NCI-H345 treated with DMSO at 0.1 percent for 48 hours (cell line): ENCODE data around the gene PRRT1B.

Source experiments
- DNase-seq: peaks from one replicate; lab custom pipeline; 2025; ENCODE audit not compliant: unreplicated experiment; lab: John Stamatoyannopoulos, UW

Gene PRRT1B

GRCh38 chr9:131594906-131595665 is 49.8 kb downstream of the PRRT1B start:
- no peak for DNase-seq

DNA sequence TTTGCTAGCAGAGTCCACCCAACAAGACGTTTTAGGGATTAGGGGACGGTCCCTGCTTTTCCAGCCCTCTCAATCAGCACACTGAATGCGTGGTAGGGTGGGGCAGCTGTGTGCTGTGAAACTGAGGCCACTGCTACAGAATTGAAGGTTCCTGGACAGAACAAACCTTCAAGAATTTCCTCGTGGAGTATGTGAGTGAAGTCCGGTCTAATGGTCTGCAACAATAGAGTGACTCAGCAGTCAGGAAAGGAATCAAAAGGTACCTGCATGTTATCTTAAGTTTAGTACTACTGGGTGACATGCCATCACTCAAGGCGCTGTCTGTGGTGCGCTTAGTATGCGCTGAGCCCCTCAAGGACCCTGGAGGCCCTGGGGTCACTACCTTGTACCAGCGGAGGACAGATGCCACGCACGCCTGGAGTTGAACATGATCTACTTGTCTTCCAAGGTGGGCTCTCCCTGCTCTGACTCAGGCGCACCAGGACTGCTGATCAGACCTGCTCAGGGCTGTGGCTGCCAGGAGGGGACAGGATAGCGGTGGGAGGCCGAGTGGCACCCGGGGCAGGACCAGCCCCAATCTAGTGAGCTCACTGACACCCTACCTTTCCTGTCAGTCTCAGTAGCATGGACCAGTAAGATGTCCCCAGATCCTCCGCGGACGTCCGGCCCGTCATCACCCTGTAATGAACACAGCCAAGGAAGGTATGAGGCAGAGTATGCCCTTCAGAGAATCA is 50.5 kb downstream of the PRRT1B start:
- DNase-seq: no peak

GRCh38 chr9:131596430-131596743 is 51.1 kb downstream of the PRRT1B start:
- DNase-seq: no peak

GRCh38 chr9:131597246-131597645 is 51.9 kb downstream of the PRRT1B start:
- no peak for DNase-seq

GRCh38 chr9:131598121-131598520 is 52.8 kb downstream of the PRRT1B start:
- no peak for DNase-seq

DNA sequence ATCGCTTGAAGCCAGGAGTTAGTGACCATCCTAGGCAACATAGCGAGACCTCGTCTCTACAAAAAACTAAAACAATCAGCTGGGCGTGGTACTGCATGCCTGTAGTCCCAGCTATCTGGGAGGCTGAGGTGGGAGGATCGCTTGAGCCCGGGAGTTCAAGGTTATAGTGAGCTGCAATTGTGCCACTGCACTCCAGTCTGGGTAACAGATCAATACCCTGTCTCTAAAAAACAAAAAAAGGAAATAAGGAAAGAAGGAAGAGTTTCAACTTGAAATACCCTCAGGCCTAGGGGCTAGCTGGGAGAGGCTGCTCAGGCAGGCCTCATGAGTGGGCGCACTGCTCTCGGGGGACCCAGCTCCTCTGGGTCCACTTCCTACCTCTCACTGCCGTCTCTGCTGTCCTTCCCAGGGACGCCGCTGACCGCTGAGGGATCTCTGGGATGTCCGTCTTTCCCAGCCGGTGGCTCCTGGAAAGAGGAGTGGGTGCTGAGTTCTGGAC is 56.4 kb downstream of the PRRT1B start:
- DNase-seq: no peak

DNA sequence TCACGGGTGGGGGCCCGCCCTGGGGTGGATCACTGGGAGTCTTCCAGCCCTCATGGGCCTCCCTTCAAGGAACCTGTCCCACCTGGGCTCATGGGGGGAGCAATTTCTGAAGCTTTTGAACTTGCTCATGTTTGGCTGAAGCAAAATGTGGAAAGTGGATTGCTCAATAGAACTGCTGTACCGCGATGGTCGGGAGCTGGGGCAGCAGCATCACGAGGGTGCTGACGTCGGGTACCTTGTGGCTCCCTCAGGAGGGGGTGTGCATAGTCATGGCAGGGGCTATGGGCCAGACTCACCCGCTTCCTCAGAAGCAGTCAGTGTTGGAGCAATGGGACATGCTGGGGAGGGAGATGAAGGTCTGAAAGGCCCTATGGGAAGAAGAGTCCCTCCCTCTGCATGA is 57.9 kb downstream of the PRRT1B start:
- DNase-seq: no peak

- DNase-seq: no peak
These were observed 58.6 kb downstream of the PRRT1B start for GRCh38 chr9:131603711-131604439.

- DNase-seq: no peak
These were observed 60.7 kb downstream of the PRRT1B start for GRCh38 chr9:131605770-131606590.

- DNase-seq: no peak
These were observed 61.7 kb downstream of the PRRT1B start for GRCh38 chr9:131606896-131607567.

GRCh38 chr9:131607591-131607990 is 62.3 kb downstream of the PRRT1B start:
- no peak for DNase-seq

GRCh38 chr9:131608493-131609037 is 63.2 kb downstream of the PRRT1B start:
- no peak for DNase-seq
